ENCODE data around the gene SCYGR3.
"Not testable (repeated sequence)": the region's sequence is repeated elsewhere in the genome, so short reads cannot be mapped to it uniquely, and the experiment has no call there.

Gene SCYGR3

GRCh38 chr2:227614246-227614645 is 394 bp downstream of the SCYGR3 start:
- FAIRE-seq: no peak
- DNase-seq (ENCODE audit: low spot score): no peak

- DNase-seq (ENCODE audit: low spot score) (no peak), FAIRE-seq (no peak)
Observed at GRCh38 chr2:227613272-227613660, 1.4 kb downstream of the SCYGR3 start.

- DNase-seq (ENCODE audit: low spot score) (no peak), FAIRE-seq (no peak)
Observed at GRCh38 chr2:227612546-227613271, 1.9 kb downstream of the SCYGR3 start.

DNA sequence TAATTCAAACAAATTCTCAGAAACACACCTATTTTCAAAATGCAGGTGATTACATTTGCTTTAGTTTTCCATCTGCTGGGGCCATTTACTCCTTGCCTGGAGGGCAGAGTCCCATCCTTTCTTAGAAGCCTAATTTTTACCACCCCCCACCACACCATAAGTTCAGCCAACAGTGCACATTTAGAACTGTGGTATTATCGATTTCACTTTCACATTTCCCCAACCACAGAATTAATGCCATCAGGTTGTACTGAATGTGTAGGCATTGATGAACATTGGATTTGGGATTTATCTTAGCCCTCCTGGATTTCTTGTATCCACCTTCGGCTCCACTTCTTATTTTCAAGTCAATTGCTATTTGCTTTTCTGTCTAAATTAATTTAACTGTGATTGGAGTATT is 4.5 kb downstream of the SCYGR3 start:
- FAIRE-seq (no peak), DNase-seq (ENCODE audit: low spot score) (no peak)

- DNase-seq (ENCODE audit: low spot score): no peak
- no peak for FAIRE-seq
Observed at GRCh38 chr2:227608561-227609338, 5.9 kb downstream of the SCYGR3 start.

DNA sequence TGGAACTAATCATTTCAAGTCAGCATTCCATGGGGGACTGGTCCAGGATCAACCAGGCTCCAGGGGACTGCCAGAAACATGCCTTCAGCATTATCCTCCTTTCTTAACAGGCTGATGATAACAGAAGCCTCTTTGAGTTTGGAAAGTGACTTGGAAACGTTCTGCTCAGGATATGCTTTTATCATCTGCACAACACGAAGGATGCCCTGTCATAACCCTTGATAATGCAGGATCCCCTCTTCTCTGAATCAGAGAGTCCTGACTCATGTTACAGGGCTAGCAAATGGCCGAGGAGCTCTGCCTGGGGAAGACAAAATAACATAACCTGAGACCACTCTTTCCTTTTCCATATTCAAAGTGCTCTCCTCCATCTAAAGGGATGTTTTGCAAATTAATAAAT is 6.7 kb downstream of the SCYGR3 start:
- FAIRE-seq: no peak
- DNase-seq (ENCODE audit: low spot score): no peak

DNA sequence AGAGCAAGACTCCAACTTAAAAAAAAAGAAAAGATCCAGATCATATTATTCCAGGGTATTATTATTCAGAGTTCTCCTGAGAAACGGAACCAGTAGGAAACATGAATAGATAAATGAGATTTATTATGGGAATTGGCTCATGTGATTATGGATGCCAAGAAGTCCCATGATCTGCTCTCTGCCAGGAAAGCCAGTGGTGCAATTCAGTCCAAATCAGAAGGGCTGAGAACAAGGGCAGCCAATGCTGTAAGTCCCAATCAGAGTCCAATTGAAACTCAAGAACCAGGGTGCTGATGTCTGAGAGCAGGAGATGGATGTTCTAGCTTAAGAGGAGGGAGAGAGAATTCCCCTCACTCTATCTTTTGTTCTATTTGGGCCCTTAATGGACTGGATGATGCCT is 8.2 kb downstream of the SCYGR3 start:
- no peak for FAIRE-seq
- DNase-seq (ENCODE audit: low spot score): no peak

- DNase-seq (ENCODE audit: low spot score): no peak
- FAIRE-seq: no peak
Observed at GRCh38 chr2:227602358-227602757, 12.3 kb downstream of the SCYGR3 start.

GRCh38 chr2:227598835-227599503 is 15.7 kb downstream of the SCYGR3 start, which contains the start of gene SCYGR2:
Gene SCYGR2 (plus strand): TSS chr2:227598893. CDS start chr2:227598893, 0 bp downstream.
- FAIRE-seq; DNase-seq (ENCODE audit: low spot score): not testable (repeated sequence)

DNA sequence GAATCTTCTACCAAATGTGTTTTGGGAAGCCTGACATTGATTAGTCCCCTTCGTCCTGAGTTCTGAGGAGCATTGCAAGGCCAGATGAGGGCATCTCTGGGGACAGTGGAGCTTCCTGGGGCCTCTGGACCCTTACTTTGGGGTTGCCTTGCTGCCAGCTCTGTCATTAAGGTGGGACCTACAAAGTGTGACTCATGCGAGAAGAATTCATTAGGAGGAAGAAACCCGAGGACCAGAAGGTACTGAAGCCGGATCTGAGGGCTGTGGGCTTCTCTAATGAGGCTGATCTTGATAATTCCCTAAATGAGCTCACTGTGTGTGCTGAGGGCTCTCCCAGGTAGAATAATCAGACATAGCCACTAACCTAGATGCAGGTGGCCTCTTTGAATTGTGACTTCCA is 16.6 kb downstream of the SCYGR3 start:
- DNase-seq (ENCODE audit: low spot score): peak; percentile 57
- no peak for FAIRE-seq

DNA sequence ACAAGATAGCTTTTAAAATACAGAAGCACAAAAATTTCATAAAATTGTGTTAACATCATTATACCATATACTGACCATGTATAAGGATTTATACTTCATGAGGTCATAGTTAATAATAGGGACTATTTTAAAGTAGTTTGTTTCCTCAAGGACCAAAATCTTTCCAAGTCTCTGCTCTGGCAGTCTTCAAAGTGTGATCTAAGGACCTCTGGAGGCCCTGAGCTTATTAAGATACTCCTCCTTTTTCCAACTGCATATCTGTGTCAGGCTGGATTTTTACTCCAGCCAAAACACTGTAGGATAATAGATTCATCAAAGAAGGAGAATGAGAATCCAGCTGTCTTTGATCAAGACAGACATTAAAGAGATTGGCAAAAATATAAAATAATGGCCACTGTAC is 17.6 kb downstream of the SCYGR3 start:
- FAIRE-seq: no peak
- DNase-seq (ENCODE audit: low spot score): no peak

DNA sequence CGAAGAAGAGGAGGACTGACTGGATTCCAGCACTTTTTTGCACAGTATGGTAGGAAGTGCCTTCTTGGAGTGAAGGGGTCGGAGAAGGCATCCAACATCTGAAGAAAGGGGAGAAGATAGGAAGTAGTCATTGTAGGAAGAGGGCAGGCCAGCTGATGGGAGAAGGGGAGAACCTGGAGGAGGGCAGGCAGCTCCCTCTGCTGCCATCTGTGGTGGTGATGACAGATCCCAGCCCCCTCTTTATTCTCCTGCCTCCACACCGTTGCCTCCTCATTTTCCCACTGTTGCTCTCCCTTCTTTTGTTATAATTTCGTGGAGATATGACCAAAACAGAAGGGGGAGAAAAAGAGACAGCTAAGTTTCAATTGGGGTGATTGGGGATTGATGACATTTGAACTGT is 18.8 kb downstream of the SCYGR3 start:
- DNase-seq (ENCODE audit: low spot score): no peak

GRCh38 chr2:227592694-227593387 is 21.8 kb downstream of the SCYGR3 start:
- no peak for FAIRE-seq
- no peak for DNase-seq (ENCODE audit: low spot score)

More for the DNA sequence above, 18.8 kb downstream of the SCYGR3 start:
- no peak for FAIRE-seq

DNA sequence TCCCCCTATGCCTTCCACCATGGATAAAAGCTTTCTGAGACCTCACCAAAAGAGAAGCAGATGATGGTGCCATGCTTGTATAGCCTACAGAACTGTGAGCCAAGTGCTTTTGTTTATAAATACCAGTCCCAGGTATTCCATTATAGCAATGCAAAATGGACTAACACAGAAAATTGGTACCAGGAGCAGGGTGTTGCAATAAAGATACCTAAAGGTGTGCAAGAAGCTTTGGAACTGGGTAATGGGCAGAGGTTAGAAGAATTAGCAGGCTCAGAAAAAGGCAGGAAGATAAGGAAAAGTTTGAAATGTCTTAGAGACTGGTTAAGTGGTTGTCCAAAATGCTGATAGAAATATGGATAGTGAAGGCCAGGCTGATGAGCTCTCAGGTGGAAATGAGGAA is 32.3 kb downstream of the SCYGR3 start:
- FAIRE-seq: no peak

DNA sequence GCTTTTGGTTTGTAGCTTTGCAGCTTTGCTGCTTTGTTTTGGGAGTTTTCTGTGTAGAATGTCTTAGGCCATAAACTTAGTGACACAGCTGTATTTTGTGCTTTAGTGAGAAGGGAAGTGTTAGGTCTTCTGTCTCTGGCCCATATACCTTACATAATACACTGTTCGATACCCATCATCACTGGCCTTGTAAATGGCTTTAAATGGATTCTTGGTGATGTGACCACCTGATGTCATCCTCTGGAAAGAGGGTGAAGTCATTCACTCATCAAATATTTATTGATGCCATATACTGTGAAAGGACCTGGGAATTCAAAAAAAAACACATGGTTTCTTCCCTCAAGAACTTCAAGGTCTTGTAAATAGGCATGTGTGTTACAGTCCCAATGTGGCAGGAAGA is 34.8 kb downstream of the SCYGR3 start:
- FAIRE-seq: no peak
- no peak for DNase-seq (ENCODE audit: low spot score)

More for the DNA sequence above, 32.3 kb downstream of the SCYGR3 start:
- no peak for DNase-seq (ENCODE audit: low spot score)

- DNase-seq (ENCODE audit: low spot score) (no peak), FAIRE-seq (no peak)
Observed at GRCh38 chr2:227578642-227579041, 36.0 kb downstream of the SCYGR3 start.

DNA sequence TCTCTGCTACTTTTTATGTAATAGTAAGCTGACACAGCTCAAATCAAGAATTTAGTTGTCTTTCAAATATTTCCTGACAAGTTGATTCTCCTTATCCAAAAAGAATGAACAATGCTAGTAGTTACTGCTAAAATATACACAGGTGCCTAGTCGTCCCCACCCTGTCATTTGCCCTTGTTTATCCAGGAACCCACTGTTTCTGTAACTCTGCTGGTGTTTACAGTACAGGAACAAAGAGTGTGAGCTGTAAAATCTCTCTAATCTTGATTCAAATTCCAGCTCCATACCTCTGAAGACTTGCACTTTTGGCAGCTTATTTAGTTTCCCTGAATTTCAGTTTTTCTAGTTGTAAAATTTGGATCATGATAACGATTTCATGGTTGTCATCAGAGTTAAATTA is 37.1 kb downstream of the SCYGR3 start:
- DNase-seq (ENCODE audit: low spot score) (no peak), FAIRE-seq (no peak)

DNA sequence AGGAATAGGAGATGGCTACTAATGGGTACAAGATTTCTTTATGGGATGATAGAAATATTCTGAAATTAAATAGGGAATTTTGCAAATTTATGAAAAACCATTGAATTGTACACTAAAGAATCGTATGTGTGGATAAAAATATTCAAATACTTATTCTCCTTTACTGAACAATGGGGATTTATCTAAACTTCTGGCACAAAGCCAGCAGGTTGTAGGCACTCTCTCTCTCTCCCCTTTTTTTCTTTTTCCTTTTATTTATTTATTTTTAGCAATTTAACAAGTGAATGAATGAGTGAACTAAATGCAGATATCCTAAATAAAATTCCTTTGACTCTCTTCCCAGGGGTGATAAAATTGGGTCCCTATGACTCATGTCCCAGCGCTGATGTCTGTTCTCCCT is 37.8 kb downstream of the SCYGR3 start:
- no peak for DNase-seq (ENCODE audit: low spot score)
- FAIRE-seq: no peak

DNA sequence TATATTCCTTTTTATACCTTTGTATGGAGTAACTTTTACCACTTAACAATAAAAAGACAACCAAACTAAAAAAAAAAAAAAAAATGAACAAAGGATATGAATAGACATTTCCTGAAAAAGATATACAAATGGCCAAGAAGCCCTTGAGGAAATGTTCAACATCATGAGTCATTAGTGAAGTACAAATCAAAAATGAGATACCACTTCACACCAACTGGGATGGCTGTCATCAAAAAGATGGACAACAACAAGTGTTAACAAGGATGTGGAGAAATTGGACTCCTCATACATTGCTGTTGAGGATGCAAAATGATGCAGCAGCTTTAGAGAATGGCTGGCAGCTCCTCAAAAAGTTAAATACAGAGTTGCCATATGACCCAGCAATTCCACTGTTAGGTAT is 38.5 kb downstream of the SCYGR3 start:
- FAIRE-seq (no peak), DNase-seq (ENCODE audit: low spot score) (no peak)

- FAIRE-seq (no peak), DNase-seq (ENCODE audit: low spot score) (no peak)
Observed at GRCh38 chr2:227570615-227571014, 44.0 kb downstream of the SCYGR3 start.

GRCh38 chr2:227568852-227569169 is 45.8 kb downstream of the SCYGR3 start:
- DNase-seq (ENCODE audit: low spot score): no peak
- FAIRE-seq: no peak

DNA sequence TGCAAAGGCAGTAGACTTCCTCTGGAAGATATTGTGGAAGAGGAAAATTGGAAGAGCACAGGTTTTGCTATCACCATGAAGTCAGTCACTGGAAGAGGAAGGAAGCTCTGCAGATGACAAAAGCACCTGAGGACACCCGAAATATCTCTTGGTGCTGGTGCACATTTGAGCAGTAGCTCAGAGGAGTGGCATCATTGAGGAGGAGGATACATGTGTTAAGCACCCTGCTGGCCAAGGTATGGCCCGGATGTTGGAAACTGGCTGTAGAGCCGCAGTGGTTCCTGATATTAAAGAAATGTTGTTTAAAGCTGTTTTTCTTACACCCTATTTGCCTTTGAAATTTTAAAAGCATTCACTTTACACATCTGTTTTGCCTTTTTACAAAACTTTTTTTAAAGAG is 48.6 kb downstream of the SCYGR3 start:
- FAIRE-seq: no peak
- no peak for DNase-seq (ENCODE audit: low spot score)

Data from urothelium cell line (cell line).